A673 (cell line): ENCODE results near the gene C9orf78. TPM values are rescaled to one million over a fixed set of nuclear protein-coding genes. Genes with fewer than 3 reads are reported as not detected.

Experiments used
- BruUV-seq: library from RNA; stranded (reverse); fragments of 400-500 nt; replicated peaks from 2 replicates; lab custom pipeline; 2021; lab: Mats Ljungman, UMichigan
- CTCF ChIA-PET: fragments of 300-600 bp; sonication (Branson Sonifier 250); formaldehyde crosslinking; loops from one replicate; lab custom pipeline; 2022; ENCODE audit warnings: antibody characterized with exemption; lab: Charles Lee
- POLR2A ChIA-PET: fragments of 300-600 bp; sonication (Branson Sonifier 250); formaldehyde crosslinking; loops from one replicate; lab custom pipeline; 2022; ENCODE audit warnings: antibody characterized with exemption; ENCODE audit not compliant: low non-redundant PET; lab: Charles Lee
- DNase-seq: peaks from one replicate; pipeline ENCODE4 v3.0.0-alpha.2; 2015; ENCODE audit warnings: low spot score
- H3K27ac ChIP-seq: fragments of 200-600 bp; sonication (generic); 2 replicates; pipeline ENCODE4 v1.5.1; 2016; ENCODE audit warnings: mixed run types, low read depth, mild to moderate bottlenecking, mixed read lengths, antibody characterized with exemption, low read length; ENCODE audit not compliant: poor library complexity, severe bottlenecking
- H3K27me3 ChIP-seq: fragments of 200-600 bp; sonication (generic); replicated peaks from 2 replicates; pipeline ENCODE4 v1.6.1; 2017; ENCODE audit warnings: mixed run types, low read depth, mild to moderate bottlenecking, mixed read lengths, antibody characterized with exemption, low read length; ENCODE audit not compliant: insufficient read depth, poor library complexity
- H3K36me3 ChIP-seq: fragments of 200-600 bp; sonication (generic); 2 replicates; pipeline ENCODE4 v1.6.1; 2016; ENCODE audit warnings: mixed run types, mild to moderate bottlenecking, mixed read lengths, antibody characterized with exemption, low read length; ENCODE audit not compliant: insufficient read depth, poor library complexity, severe bottlenecking
- H3K4me1 ChIP-seq: fragments of 200-600 bp; sonication (generic); 2 replicates; pipeline ENCODE4 v1.6.1; 2017; ENCODE audit warnings: mixed run types, mild to moderate bottlenecking, mixed read lengths, antibody characterized with exemption, low read length; ENCODE audit not compliant: insufficient read depth, poor library complexity, severe bottlenecking
- H3K4me3 ChIP-seq: fragments of 200-600 bp; sonication (generic); 2 replicates; pipeline ENCODE4 v1.5.1; 2016; ENCODE audit warnings: low read depth, mixed run types, mild to moderate bottlenecking, mixed read lengths, low read length; ENCODE audit not compliant: poor library complexity, severe bottlenecking
- H3K9me3 ChIP-seq: fragments of 200-600 bp; sonication (generic); 2 replicates; pipeline ENCODE4 v1.6.1; 2016; ENCODE audit warnings: mixed run types, low read depth, mild to moderate bottlenecking, mixed read lengths, antibody characterized with exemption, low read length; ENCODE audit not compliant: poor library complexity, severe bottlenecking
- CTCF ChIP-seq: fragments of 300-800, 200-600 bp; sonication (generic); conservative IDR thresholded peaks from 2 replicates; pipeline ENCODE4 v1.5.1; 2017; ENCODE audit warnings: low read depth, mild to moderate bottlenecking, antibody characterized with exemption, low read length, moderate library complexity, mixed read lengths
- EZH2 ChIP-seq: fragments of 200-600 bp; sonication (generic); IDR thresholded peaks from 2 replicates; pipeline ENCODE4 v1.6.1; 2017; ENCODE audit warnings: borderline replicate concordance, low read depth, mild to moderate bottlenecking, mixed read lengths, antibody characterized with exemption, low read length; ENCODE audit not compliant: poor library complexity, severe bottlenecking
- intact Hi-C: fragments of 100-400 bp; cut with micrococcal nuclease; formaldehyde crosslinking; loops from one replicate; pipeline ENCODE4 v1.10.0; 2022; ENCODE audit not compliant: unreplicated experiment
- total RNA-seq: library from RNA; stranded (reverse); gene quantifications from 2 replicates; pipeline ENCODE4 v1.2.3, GENCODE V29; 2021

The C9orf78 gene
- total RNA-seq, 1 experiment from 2014 or later = 60.4 TPM

- intact Hi-C loops = no loop called here
- POLR2A ChIA-PET = no interaction called here
- BruUV-seq = no TSS peak
- no peak overlapping the region for H3K27ac ChIP-seq
- no peak for TF ChIP-seq EZH2
- H3K4me1 ChIP-seq = peaks cover 9% of the 10 kb centered on the region
- DNase-seq = no peak
- peaks cover 8% of the 10 kb centered on the region for H3K36me3 ChIP-seq
- no peaks in the 10 kb centered on the region for H3K9me3 ChIP-seq
- CTCF ChIA-PET = interaction anchor here (0.5 kb wide), 1 partner anchor 51 kb away, joined by 4 read pairs; no protein-coding TSS in a partner anchor
- H3K27me3 ChIP-seq = no peaks in the 10 kb centered on the region
- H3K4me3 ChIP-seq = no peak overlapping the region
These were observed 40.8 kb upstream of the C9orf78 start for GRCh38 chr9:129875687-129876395.

- intact Hi-C loops = no loop called here
- Histone ChIP-seq H3K27me3 (no peaks in the 10 kb centered on the region), H3K9me3 (no peaks in the 10 kb centered on the region), H3K4me1 (peaks cover 2% of the 10 kb centered on the region), H3K27ac (no peak overlapping the region), H3K4me3 (no peak overlapping the region), H3K36me3 (peaks cover 4% of the 10 kb centered on the region)
- ChIA-PET POLR2A (no interaction called here), CTCF (interaction anchor here (0.5 to 0.6 kb wide), 2 partner anchors 52 to 1288 kb away, joined by 3 to 4 read pairs; no protein-coding TSS in a partner anchor)
- TF ChIP-seq EZH2 (no peak), CTCF (peak; percentile 31)
- no TSS peak for BruUV-seq
- DNase-seq = no peak
These were observed 40.1 kb upstream of the C9orf78 start for GRCh38 chr9:129875181-129875611.

GRCh38 chr9:129874261-129875101 is 39.4 kb upstream of the C9orf78 start:
- H3K27ac ChIP-seq = no peak overlapping the region
- BruUV-seq = no TSS peak
- TF ChIP-seq CTCF (no peak), EZH2 (no peak)
- ChIA-PET CTCF (interaction anchor here (0.6 kb wide), 1 partner anchor 1288 kb away, joined by 3 read pairs; no protein-coding TSS in a partner anchor), POLR2A (interaction anchor here (0.5 kb wide), 1 partner anchor 172 kb away, joined by 9 read pairs; no protein-coding TSS in a partner anchor)
- peaks cover 2% of the 10 kb centered on the region for H3K36me3 ChIP-seq
- no peak overlapping the region for H3K4me3 ChIP-seq
- no peak for DNase-seq
- no peaks in the 10 kb centered on the region for H3K27me3 ChIP-seq
- H3K9me3 ChIP-seq = no peaks in the 10 kb centered on the region
- H3K4me1 ChIP-seq = no peaks in the 10 kb centered on the region
- intact Hi-C loops = no loop called here
